ENCODE measurements around the gene TNFAIP2. TPM values are rescaled to one million over a fixed set of nuclear protein-coding genes. Genes with fewer than 3 reads are reported as not detected.
A peak's percentile ranks its signal among the peaks of the same experiment; 100 is the strongest.

Gene TNFAIP2
- total and polyA plus RNA-seq, 2 of the 4 experiments (the other 2 are of a cell fraction), result 6.3 to 9.6 TPM

DNA sequence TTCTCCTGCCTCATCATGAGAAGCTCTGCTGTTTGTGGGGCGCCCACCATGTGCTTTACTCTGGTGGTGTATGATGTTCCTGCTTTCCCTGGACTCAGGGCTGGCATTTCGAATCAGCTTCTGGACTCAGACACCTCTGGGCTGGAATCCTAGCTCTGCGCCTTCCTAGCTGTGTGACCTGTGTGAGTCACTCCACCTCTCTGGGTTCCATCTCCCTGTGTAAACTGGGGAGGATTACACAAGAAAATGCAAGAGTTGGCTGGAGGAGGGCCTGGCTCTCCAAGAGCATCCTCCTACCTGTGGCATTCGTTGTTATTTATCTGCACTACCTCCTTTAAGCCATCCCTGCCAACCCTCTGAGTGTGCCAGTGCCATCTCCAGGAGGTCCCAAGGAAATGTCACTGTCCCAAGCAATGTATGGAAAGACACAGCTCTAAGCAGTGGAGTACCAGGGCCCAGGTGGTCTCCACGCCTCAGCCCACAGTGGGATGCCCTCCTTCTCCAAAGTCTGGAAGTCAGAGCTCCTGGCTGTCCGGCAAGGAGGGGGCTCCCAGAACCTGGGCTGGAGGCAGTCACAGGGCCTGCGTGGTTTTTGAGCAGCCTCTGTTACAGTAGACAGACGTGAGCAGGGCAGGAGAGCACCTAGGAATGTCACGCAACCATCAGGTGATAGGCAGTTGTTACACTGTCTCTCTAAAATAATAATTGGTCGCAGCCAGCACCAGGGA, 7.3 kb upstream of the TNFAIP2 start:
- no peak overlapping the region for H3K4me3 ChIP-seq (ENCODE audit: insufficient read depth, low read depth, low read length)
- no peak overlapping the region for H4K5ac ChIP-seq (ENCODE audit: low read depth, low read length)
- no peak overlapping the region for H2BK15ac ChIP-seq (ENCODE audit: low read depth, low read length)
- ATAC-seq (ENCODE audit: low read depth) (peak; percentile 44; the same call in 1 of the 2 replicates), DNase-seq (peak; percentile 76)
- H3K23ac ChIP-seq (ENCODE audit: low read depth, low read length), result no peak overlapping the region
- H3K36me3 ChIP-seq (ENCODE audit: control insufficient read depth, insufficient read depth, low read length), result no peaks in the 10 kb centered on the region
- peak overlapping the region; percentile 10; the same call in 1 of the 2 replicates for H2AK5ac ChIP-seq (ENCODE audit: low read depth, low read length)
- no peaks in the 10 kb centered on the region; the same call in 1 of the 2 replicates for H3K9me1 ChIP-seq (ENCODE audit: insufficient read depth, low read length)
- CTCF ChIA-PET, result interaction anchor here (0.6 kb wide), 1 partner anchor 549 kb away, joined by 4 read pairs; no protein-coding TSS in a partner anchor
- H2BK20ac ChIP-seq (ENCODE audit: low read depth, low read length), result no peak overlapping the region
- TF ChIP-seq BHLHE40 (IDR thresholded peaks at IDR 0.05; ENCODE audit: low read depth, low read length), result no peak
- peak; percentile 91 for TF ChIP-seq CEBPB (IDR thresholded peaks at IDR 0.05; ENCODE audit: low read depth, low read length)
- no peak for TF ChIP-seq CHD1 (IDR thresholded peaks at IDR 0.05; ENCODE audit: low read depth, low read length)
- TF ChIP-seq RFX5 (IDR thresholded peaks at IDR 0.05; ENCODE audit: low read depth, low read length), result no peak
- TF ChIP-seq, protein P1, sequence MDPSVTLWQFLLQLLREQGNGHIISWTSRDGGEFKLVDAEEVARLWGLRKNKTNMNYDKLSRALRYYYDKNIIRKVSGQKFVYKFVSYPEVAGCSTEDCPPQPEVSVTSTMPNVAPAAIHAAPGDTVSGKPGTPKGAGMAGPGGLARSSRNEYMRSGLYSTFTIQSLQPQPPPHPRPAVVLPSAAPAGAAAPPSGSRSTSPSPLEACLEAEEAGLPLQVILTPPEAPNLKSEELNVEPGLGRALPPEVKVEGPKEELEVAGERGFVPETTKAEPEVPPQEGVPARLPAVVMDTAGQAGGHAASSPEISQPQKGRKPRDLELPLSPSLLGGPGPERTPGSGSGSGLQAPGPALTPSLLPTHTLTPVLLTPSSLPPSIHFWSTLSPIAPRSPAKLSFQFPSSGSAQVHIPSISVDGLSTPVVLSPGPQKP (IDR thresholded peaks at IDR 0.05; ENCODE audit: borderline replicate concordance, low read depth, low read length), result no peak
- no peak for TF ChIP-seq MXI1 (IDR thresholded peaks at IDR 0.05; ENCODE audit: borderline replicate concordance, low read depth, low read length)
- TF ChIP-seq, protein P2, sequence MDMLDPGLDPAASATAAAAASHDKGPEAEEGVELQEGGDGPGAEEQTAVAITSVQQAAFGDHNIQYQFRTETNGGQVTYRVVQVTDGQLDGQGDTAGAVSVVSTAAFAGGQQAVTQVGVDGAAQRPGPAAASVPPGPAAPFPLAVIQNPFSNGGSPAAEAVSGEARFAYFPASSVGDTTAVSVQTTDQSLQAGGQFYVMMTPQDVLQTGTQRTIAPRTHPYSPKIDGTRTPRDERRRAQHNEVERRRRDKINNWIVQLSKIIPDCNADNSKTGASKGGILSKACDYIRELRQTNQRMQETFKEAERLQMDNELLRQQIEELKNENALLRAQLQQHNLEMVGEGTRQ (IDR thresholded peaks at IDR 0.05; ENCODE audit: low read depth, low read length), result no peak
- 0 out of 2 replicates have a peak, but pooled peaks have one; percentile 6 for TF ChIP-seq FOS (IDR thresholded peaks at IDR 0.05; ENCODE audit: low read depth, low read length)
- no peak for TF ChIP-seq RAD21 (IDR thresholded peaks at IDR 0.05; ENCODE audit: low read length)
- TF ChIP-seq, protein P3, sequence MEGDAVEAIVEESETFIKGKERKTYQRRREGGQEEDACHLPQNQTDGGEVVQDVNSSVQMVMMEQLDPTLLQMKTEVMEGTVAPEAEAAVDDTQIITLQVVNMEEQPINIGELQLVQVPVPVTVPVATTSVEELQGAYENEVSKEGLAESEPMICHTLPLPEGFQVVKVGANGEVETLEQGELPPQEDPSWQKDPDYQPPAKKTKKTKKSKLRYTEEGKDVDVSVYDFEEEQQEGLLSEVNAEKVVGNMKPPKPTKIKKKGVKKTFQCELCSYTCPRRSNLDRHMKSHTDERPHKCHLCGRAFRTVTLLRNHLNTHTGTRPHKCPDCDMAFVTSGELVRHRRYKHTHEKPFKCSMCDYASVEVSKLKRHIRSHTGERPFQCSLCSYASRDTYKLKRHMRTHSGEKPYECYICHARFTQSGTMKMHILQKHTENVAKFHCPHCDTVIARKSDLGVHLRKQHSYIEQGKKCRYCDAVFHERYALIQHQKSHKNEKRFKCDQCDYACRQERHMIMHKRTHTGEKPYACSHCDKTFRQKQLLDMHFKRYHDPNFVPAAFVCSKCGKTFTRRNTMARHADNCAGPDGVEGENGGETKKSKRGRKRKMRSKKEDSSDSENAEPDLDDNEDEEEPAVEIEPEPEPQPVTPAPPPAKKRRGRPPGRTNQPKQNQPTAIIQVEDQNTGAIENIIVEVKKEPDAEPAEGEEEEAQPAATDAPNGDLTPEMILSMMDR (conservative IDR thresholded peaks at IDR 0.05; ENCODE audit: low read depth, low read length), result no peak
- peak overlapping the region; percentile 6 for H2AK9ac ChIP-seq (replicated peaks; ENCODE audit: low read depth, low read length, poor library complexity)
- dilution Hi-C loops (cut with HindIII; ENCODE audit: low sequenced_read_pairs, unreplicated experiment) (no loop called here), in situ Hi-C loops (cut with MboI; ENCODE audit: low sequenced_read_pairs) (no loop called here), intact Hi-C loops (cut with micrococcal nuclease) (no loop called here)
- no peak overlapping the region for H3K27ac ChIP-seq (ENCODE audit: insufficient read depth, low read length)
- no TSS peak for BruUV-seq (replicated peaks)
- no peak overlapping the region for H3K9ac ChIP-seq (ENCODE audit: low read depth, low read length)
- H3K4me2 ChIP-seq (ENCODE audit: low read depth, low read length), result no peak overlapping the region
- H4K8ac ChIP-seq (ENCODE audit: low read depth in 2 of 2, low read length in 2 of 2), result no peak overlapping the region
- no peak overlapping the region for H3K14ac ChIP-seq (replicated peaks; ENCODE audit: low read depth, low read length)
- H3K56ac ChIP-seq (ENCODE audit: extremely low read depth, insufficient read depth, low read length), result no peak overlapping the region
- H3K27me3 ChIP-seq (ENCODE audit: control insufficient read depth, insufficient read depth, low read length), result no peaks in the 10 kb centered on the region
- H4K91ac ChIP-seq (ENCODE audit: insufficient read depth, low read depth, low read length), result no peak overlapping the region
- no peak overlapping the region for H2BK120ac ChIP-seq (ENCODE audit: low read depth, low read length)
- H3K9me3 ChIP-seq (ENCODE audit: control insufficient read depth, insufficient read depth, low read length), result no peaks in the 10 kb centered on the region
- H2AFZ ChIP-seq (replicated peaks; ENCODE audit: low read length, poor library complexity), result no peak overlapping the region
- no peak overlapping the region for H3K18ac ChIP-seq (ENCODE audit: low read depth, low read length)
- 91% methylated on average over 4 of the region's 10 CpGs; no CpG with 5 or more reads in 1 of the 2 experiments for WGBS, 2 experiments (ENCODE audit: extremely low coverage in 2 of 2, insufficient read length in 1 of 2)
- H3K4ac ChIP-seq (ENCODE audit: low read depth, low read length), result 0 out of 2 replicates have a peak overlapping the region, but pooled peaks have one; percentile 5
- POLR2A ChIA-PET (ENCODE audit: unreplicated experiment), result no interaction called here
- H3K79me1 ChIP-seq (ENCODE audit: low read depth in 1 of 2, low read length in 2 of 2), result no peaks in the 10 kb centered on the region
- H4K20me1 ChIP-seq (ENCODE audit: insufficient read depth, low read length), result no peaks in the 10 kb centered on the region
- peaks cover 16% of the 10 kb centered on the region for H3K4me1 ChIP-seq (ENCODE audit: control insufficient read depth, insufficient read depth, low read length)
- no peak overlapping the region for H2BK5ac ChIP-seq (ENCODE audit: low read depth, low read length, poor library complexity, severe bottlenecking)

Measured in IMR-90 (cell line).